HG02678 (cell line): Measurements from ENCODE around the gene IDI2.
A peak's percentile ranks its signal among the peaks of the same experiment; 100 is the strongest.
"Not testable (repeated sequence)": the region's sequence is repeated elsewhere in the genome, so short reads cannot be mapped to it uniquely, and the experiment has no call there.

ENCODE experiments used
- ATAC-seq: cut with Tn5 transposase; IDR thresholded peaks from one replicate; pipeline ENCODE4 v1.9.1; 2021; ENCODE audit warnings: mild to moderate bottlenecking, moderate library complexity; ENCODE audit not compliant: unreplicated experiment

Gene IDI2

GRCh38 chr10:1025683-1026082, at the start of gene IDI2:
TSS of gene IDI2 (minus strand) at chr10:1025859. CDS start at chr10:1024723, 1,136 bp downstream.
- ATAC-seq = no peak

DNA sequence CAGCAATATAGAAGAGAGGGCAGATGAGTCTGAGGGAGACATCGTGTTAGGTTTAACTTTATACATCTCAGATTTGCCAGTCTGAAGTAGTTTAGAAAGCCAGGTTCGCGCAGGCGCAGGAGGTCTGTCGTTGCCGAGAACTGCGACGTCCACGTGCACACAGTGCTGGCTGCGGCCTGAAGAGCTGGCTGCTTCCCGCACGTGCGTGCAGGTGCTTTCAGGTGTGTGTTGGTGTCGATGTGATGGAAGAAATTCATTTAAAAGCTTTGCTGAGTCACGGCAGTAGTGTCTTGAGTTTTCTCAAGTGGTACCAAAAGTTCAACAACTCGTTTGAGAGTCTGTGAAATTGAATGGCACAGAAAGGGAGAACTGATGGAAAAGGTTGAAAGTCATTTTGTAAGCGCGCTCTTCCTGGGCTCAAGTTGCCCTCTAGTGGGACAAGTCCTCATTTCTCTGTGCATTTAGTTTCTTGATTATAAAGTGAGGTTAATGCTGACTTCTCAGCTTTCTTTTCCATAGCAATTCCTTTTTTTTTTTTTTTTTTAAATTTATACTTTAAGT, 49.2 kb upstream of the IDI2 start:
- ATAC-seq = no peak

DNA sequence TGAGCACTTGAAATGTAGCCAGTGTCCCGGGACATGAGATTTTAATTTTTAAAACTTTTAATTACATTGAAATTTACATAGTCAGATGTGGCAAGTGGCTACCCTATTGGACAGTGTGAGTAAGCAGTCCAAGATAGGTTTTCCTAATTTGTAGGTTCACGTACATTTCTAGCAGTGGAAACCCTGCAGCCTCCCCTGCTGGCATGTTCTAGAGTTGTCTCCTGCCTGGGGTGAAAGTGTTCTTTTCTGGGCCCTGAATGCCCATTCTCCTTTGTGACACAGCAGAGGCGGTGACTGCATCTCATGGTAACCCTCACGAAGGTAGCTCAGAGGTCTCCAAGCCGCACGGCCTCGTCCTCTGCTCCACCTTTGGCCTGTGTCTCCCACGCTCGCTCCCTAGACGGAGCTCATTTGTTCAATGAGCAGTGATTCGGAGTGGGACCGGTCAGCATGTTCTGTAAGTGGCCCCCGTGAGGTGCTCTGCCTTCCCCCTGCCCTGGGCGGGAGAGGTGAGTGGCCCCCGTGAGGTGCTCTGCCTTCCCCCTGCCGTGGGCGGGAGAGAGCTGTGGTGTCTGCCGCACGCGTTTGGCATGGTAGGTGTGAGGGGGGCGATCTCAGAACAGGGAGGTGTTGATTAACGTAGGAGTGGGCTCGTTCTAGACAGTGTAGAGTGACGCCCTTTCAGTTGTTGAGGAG, 48.5 kb upstream of the IDI2 start:
- no peak for ATAC-seq

- no peak for ATAC-seq
Observed at GRCh38 chr10:1070919-1071318, 45.3 kb upstream of the IDI2 start.

- ATAC-seq = no peak
Observed at GRCh38 chr10:1068380-1069361, 43.0 kb upstream of the IDI2 start.

GRCh38 chr10:1066734-1067133, 41.1 kb upstream of the IDI2 start:
- not testable (repeated sequence) for ATAC-seq

- no peak for ATAC-seq
Observed at GRCh38 chr10:1064964-1065247, 39.2 kb upstream of the IDI2 start.

DNA sequence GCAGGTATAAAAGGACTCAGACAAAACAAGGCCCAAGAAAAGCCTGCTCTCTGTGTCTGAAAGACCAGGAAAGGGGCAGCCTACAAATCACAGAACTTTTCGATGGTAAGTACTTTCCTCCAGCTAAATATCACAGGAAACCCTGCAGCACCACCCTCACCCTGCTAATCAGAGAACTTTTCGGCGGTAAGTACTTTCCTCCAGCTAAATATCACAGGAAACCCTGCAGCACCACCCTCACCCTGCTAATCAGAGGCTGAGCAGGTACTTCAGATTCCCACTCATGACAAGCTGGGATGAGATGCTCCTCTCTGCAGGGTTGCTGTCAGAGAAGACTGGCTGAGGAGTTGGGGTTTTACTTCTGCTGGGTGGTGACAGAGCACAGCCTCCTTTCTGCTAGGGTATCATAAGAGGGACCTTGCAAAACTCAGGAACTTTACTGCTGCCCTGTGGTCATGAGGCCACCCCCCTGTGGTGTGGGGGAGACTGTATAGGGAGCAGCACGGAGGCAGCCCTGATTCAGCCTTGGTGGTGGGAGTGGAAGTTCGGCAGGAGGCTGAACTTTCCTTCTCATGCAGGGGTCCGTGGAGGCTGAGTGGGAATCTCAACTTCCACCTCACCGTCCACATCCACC, 37.7 kb upstream of the IDI2 start:
- no peak for ATAC-seq

DNA sequence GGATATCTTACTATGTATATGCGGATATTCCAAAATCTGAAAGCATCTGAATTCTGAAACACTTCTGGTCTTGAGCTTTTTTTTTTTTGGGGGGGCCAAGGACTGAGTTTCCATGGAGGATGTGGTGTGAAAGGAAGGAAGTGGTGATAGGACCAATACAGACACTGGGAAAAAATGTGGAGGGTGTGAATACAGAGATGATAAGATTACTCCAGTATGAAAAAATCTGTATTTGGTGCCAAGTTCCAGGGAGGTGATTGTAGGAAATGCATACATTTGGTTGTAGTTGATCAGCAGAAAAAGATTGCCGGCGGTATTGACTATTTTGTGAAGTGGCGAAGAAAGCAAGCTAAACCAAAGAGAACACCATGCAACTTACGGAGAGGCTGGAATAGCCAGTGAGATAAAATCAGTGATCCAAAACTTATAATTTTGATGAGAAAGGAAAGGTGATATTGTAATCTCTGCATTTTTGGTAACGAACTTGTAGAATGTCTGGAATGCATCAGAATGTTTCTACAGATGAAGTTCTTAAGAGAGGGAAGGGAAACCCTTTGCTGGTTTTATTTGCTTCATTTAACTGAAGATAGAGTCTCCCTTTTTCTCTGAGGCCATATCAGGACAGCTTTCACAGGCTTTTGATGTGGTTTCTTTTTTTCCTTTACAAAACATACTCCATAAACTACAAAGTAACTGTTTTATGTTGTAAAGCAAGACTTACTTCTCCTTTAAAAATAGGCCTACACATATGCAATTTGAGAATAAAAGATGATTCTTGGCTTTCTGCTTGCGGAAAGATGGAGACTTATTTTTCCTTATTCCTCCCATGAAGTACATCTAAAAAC, 36.5 kb upstream of the IDI2 start:
- ATAC-seq = no peak

- ATAC-seq = no peak
Observed at GRCh38 chr10:1059902-1060301, 34.2 kb upstream of the IDI2 start.

- ATAC-seq = no peak
Observed at GRCh38 chr10:1058017-1058416, 32.4 kb upstream of the IDI2 start.

DNA sequence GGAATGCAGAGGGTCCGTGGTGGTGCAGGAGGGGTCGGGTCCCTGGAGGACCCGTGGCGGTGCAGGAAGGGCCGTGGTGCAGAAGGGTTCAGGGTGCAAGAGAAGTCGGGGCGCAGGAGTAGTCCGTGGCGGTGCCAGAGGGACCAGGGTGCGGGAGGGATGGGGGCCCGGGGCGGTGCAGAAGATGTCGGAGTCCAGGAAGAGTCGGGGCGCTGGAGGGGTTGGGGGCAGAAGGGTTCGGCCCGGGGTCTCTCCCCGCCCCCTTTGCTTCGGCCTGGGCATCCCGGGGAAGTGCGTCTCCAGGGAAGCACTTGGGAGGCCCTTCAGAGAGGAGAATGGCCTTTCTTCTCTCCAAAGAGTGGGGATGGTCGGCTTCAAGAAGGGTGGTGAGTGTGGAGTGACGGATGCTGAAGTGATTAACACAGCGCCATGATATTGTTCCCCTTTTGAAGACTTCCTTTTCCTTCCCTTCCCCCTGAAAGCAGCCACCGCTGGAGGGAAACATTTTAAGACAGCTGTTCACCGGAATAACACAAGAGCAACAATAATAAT, 31.5 kb upstream of the IDI2 start:
- no peak for ATAC-seq

DNA sequence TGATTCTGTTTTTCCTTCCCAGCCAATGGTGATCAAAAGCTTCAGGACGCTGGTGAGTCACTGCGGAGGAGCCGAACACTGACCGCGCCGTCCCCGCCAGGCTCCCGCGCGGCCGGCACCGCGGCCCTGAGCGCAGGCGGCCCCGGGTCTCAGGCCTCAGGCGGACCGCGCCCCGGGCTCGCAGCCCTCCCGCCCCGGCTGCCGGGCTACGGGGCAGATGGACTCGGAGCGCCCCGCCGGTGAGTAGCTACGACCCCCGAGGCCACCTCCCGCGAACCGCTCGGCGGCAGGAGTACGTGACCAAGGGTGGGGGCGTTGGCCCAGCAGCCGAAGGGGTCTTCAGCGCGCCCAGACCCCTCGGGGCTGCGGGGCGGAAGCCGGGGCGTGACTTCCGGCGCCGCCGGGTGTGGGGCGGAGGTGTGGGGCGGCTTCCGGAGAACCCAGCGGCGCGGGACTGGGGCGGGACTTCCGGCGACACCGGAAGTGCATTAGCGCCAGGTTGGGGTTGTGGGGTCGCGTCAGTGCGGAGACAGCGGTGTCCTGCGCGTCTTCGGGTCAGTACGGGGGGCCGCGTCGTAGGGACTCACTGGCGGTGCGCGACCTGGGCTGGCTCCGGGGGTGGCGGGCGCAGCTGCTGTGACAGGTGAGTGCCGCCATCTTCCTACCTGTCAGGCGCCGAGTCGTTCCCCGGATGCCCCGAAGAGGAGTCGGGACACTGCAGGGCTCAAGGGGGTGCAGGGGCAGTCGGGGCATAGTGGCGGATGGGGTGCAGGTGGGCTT, 30.9 kb upstream of the IDI2 start, which contains the start of gene WDR37:
Gene WDR37, plus strand, starts transcription at position 60 of the 780 bp plus-strand sequence. CDS start 15,771 bp downstream, outside the sequence.
- peak; percentile 95 for ATAC-seq

DNA sequence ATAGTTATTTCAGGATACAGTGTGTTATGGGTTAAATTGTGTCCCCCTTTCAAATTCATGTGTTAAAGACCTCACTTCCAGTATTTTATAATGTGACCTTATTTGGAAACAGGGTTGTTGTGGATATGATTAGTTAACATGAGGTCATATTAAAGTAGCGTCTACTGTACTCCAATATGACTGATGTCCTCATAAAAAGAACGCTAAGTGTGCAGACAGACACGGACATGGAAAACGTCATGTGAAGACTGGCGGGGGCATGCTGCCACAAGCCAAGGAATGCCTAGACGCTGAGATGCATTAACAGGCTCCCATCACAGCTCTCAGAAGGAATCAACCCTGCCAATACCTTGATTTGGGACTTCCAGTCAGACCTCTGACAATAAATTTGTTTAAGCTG, 29.0 kb upstream of the IDI2 start:
- no peak for ATAC-seq

DNA sequence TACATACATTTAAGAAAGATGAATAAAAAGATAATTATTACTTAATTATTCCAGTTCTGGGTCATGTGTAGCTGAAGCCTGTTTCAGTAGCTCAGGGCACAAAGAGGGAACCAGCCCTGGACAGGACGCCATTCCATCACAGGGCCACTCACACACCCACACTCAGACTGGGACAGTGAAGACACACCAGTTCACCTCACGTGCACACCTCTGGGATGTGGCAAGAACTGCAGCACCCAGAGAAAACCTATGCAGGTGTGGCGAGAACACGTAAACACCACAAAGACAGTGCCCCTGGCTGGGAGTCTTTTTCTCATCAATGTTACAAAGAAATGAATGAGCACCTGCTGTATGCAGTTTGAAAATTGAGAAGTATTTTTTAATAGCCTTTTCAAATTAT, 24.9 kb upstream of the IDI2 start:
- ATAC-seq = no peak

- no peak for ATAC-seq
Observed at GRCh38 chr10:1050145-1050544, 24.5 kb upstream of the IDI2 start.

GRCh38 chr10:1049425-1049958, 23.8 kb upstream of the IDI2 start:
- ATAC-seq = no peak

DNA sequence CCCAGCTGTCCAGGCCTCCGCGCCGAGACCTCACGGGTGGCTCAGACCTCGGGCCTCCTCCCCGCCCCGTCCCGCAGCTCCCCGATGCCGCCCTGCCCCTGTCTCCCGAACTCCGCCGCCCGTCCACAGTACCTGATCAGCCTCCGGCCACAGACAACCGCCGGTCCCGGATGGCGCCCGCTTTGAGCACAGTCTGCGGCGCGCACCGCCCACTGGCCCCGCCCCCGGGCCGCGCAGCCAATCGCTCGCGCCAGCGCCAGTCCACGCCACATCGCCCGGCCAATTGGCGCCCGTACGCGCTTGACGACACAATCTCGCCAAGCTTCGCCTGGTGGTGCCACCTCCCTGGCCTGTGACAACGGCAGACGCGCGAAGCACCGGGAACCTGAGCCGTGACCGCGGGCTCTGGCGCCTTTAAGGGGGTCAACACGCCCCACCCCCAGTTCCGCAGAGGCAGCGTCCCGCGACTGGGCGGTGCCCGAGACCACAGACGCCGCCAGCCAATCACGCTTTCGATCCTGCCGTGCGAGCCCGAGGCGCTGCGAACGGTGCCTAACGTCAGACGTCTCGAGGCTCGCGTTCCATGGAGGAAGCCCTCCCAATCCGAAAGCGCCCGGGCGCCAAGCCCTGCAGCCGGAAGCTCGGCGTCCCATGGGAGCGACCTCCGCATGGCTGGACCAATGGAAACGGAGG, 23.2 kb upstream of the IDI2 start, which contains the start of gene IDI1:
Gene IDI1, minus strand, starts transcription at position 388 of the 693 bp plus-strand sequence. Its CDS starts 116 bp downstream, at position 272.
- ATAC-seq = peak; percentile 83
